ENCODE measurements around the gene LAMA3.

DNA sequence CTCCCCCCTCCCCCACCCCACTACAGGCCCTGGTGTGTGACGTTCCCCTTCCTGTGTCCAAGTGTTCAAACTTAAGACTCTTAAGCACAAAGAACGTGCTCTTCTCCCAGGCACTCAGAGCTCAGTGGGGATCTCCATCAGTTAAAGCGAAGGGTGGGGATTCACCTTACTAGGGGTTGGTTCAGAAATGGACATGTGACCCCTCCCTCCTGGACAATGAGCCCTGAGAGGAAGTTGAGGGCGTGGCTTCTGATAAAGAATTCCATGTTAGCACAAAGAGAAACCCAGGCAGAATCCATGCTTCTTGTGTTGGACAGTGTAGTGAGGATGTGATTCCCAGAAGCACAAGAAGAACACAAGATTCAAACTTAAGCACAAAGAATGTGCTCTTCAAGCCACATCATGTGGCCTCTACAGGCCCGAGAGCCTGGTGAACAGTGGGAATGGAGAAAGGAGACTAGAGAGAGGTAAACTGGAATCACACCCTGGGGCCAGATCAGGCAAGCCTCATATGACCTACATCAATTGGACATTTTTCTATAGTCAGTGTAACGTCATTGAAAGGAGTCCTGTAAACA is 247.2 kb downstream of the LAMA3 start:
- TF ChIP-seq, protein P1, sequence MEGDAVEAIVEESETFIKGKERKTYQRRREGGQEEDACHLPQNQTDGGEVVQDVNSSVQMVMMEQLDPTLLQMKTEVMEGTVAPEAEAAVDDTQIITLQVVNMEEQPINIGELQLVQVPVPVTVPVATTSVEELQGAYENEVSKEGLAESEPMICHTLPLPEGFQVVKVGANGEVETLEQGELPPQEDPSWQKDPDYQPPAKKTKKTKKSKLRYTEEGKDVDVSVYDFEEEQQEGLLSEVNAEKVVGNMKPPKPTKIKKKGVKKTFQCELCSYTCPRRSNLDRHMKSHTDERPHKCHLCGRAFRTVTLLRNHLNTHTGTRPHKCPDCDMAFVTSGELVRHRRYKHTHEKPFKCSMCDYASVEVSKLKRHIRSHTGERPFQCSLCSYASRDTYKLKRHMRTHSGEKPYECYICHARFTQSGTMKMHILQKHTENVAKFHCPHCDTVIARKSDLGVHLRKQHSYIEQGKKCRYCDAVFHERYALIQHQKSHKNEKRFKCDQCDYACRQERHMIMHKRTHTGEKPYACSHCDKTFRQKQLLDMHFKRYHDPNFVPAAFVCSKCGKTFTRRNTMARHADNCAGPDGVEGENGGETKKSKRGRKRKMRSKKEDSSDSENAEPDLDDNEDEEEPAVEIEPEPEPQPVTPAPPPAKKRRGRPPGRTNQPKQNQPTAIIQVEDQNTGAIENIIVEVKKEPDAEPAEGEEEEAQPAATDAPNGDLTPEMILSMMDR (IDR thresholded peaks at IDR 0.05) = no peak
- no peak for TF ChIP-seq POLR2A (IDR thresholded peaks at IDR 0.05)

All from adrenal gland (tissue), 5 donors.